ENCODE results near the gene SCGN. TPM values are rescaled to one million over a fixed set of nuclear protein-coding genes. Genes with fewer than 3 reads are reported as not detected.

Gene SCGN
- total RNA-seq, 1 donor from 2014 or later, result not detected

DNA sequence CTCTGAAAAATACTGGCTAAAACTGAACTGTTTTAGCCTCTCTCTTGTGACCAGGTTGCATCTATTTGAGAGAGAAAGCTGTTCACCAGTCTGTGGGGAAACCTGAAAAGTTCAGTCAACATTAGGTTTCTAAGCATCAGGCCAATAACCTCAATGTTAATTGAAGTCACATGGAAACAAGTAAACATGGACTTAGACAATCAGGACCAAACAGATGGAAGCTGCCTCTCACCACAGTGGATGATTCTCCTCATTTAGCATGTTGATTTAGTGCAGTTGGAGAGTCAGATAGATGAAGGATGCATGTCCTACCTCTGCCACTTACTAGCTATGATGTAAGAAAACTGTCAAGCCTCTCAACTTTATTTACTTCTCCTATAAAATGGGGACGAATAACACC lies 18.2 kb downstream of the SCGN start:
- H3K4me1 Mint-ChIP-seq (ENCODE audit: low read depth), result no peaks in the 10 kb centered on the region
- no peaks in the 10 kb centered on the region for H3K9me3 Mint-ChIP-seq (ENCODE audit: low read depth)
- no peak overlapping the region for H3K4me3 Mint-ChIP-seq (ENCODE audit: unreplicated experiment)
- DNase-seq (ENCODE audit: low spot score), result no peak
- no peak for TF ChIP-seq CTCF (IDR thresholded peaks at IDR 0.05)
- H3K27ac Mint-ChIP-seq (ENCODE audit: unreplicated experiment), result no peak overlapping the region
- no peaks in the 10 kb centered on the region for H3K36me3 Mint-ChIP-seq (ENCODE audit: low read depth)
- H3K27me3 Mint-ChIP-seq (ENCODE audit: low read depth), result peaks cover 29% of the 10 kb centered on the region

- Mint-ChIP-seq H3K27me3 (ENCODE audit: low read depth) (peaks cover 28% of the 10 kb centered on the region), H3K4me3 (ENCODE audit: unreplicated experiment) (no peak overlapping the region), H3K9me3 (ENCODE audit: low read depth) (no peaks in the 10 kb centered on the region), H3K27ac (ENCODE audit: unreplicated experiment) (no peak overlapping the region), H3K4me1 (ENCODE audit: low read depth) (no peaks in the 10 kb centered on the region), H3K36me3 (ENCODE audit: low read depth) (no peaks in the 10 kb centered on the region)
- DNase-seq (ENCODE audit: low spot score), result no peak
- no peak for TF ChIP-seq CTCF (IDR thresholded peaks at IDR 0.05)
These were observed 18.9 kb downstream of the SCGN start for GRCh38 chr6:25670793-25671513.

GRCh38 chr6:25671652-25672051 lies 19.6 kb downstream of the SCGN start:
- no peaks in the 10 kb centered on the region for H3K9me3 Mint-ChIP-seq (ENCODE audit: low read depth)
- DNase-seq (ENCODE audit: low spot score), result no peak
- no peak overlapping the region for H3K4me3 Mint-ChIP-seq (ENCODE audit: unreplicated experiment)
- H3K27me3 Mint-ChIP-seq (ENCODE audit: low read depth), result peaks cover 28% of the 10 kb centered on the region
- H3K4me1 Mint-ChIP-seq (ENCODE audit: low read depth), result no peaks in the 10 kb centered on the region
- TF ChIP-seq CTCF (IDR thresholded peaks at IDR 0.05), result no peak
- no peak overlapping the region for H3K27ac Mint-ChIP-seq (ENCODE audit: unreplicated experiment)
- H3K36me3 Mint-ChIP-seq (ENCODE audit: low read depth), result no peaks in the 10 kb centered on the region

DNA sequence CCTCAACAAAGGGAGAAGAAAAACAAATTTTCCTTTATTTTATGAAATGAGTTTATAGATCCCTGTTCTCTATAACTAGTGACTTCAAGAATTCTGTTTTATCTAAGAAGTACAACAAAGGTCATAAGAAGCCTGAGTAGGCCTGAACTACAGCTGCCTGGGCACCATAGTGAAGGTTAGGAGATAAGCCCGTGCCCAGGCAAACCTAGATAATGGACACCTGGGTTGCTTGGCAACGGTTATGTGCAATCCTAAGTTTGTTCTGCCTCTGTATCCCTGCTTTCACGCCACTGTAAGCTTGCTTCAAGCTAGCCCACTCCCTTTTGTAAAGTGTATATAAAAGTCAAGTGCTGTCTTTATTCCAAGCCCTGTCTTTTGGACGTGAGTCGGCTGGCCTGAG lies 23.2 kb downstream of the SCGN start:
- H3K27ac Mint-ChIP-seq (ENCODE audit: unreplicated experiment), result no peak overlapping the region
- H3K27me3 Mint-ChIP-seq (ENCODE audit: low read depth), result peaks cover 24% of the 10 kb centered on the region
- H3K9me3 Mint-ChIP-seq (ENCODE audit: low read depth), result no peaks in the 10 kb centered on the region
- no peak for TF ChIP-seq CTCF (IDR thresholded peaks at IDR 0.05)
- no peaks in the 10 kb centered on the region for H3K36me3 Mint-ChIP-seq (ENCODE audit: low read depth)
- H3K4me3 Mint-ChIP-seq (ENCODE audit: unreplicated experiment), result no peak overlapping the region
- H3K4me1 Mint-ChIP-seq (ENCODE audit: low read depth), result no peaks in the 10 kb centered on the region
- DNase-seq (ENCODE audit: low spot score), result no peak

DNA sequence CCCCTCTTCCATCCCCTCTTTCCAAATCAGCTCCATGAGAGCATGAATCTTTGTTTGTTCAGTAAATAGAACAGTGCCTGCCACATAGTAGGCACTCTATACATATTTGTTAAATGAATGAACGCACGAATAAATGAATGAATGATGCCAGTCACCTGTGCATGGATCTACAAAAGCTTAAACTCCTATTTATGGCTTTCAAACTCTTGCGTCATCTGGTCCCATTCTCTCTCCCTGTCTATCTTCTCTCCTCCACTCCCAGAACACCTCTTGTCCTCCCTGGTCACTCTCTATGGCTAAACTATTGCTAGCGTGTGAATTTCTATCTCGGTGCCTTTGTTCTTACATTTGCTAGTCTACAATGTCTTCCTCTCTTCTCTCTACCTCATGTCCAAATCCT lies 24.8 kb downstream of the SCGN start:
- Mint-ChIP-seq H3K27me3 (ENCODE audit: low read depth) (peaks cover 20% of the 10 kb centered on the region), H3K36me3 (ENCODE audit: low read depth) (no peaks in the 10 kb centered on the region), H3K27ac (ENCODE audit: unreplicated experiment) (no peak overlapping the region), H3K9me3 (ENCODE audit: low read depth) (no peaks in the 10 kb centered on the region), H3K4me1 (ENCODE audit: low read depth) (no peaks in the 10 kb centered on the region), H3K4me3 (ENCODE audit: unreplicated experiment) (no peak overlapping the region)
- no peak for TF ChIP-seq CTCF (IDR thresholded peaks at IDR 0.05)
- no peak for DNase-seq (ENCODE audit: low spot score)
